RWPE2 (cell line): ENCODE measurements around the gene FNDC1.

ENCODE experiments used
- ATAC-seq: fragments of 200-7000 bp; cut with Tn5 transposase; 3 replicates; pipeline ENCODE4 v1.9.1; 2021; ENCODE audit warnings: low read depth
- DNase-seq: peaks from one replicate; pipeline ENCODE4 v3.0.0-alpha.2; 2020; ENCODE audit warnings: low spot score
- H3K27ac ChIP-seq: fragments of 450-650 bp; 2 replicates; pipeline ENCODE4 v1.5.1; 2017; ENCODE audit warnings: mild to moderate bottlenecking; ENCODE audit not compliant: poor library complexity, severe bottlenecking
- H3K27me3 ChIP-seq: fragments of 250-450 bp; sonication (Bioruptor Pico); 2 replicates; pipeline ENCODE4 v1.5.1; 2021; ENCODE audit warnings: mild to moderate bottlenecking, moderate library complexity; ENCODE audit not compliant: insufficient read depth, poor library complexity, severe bottlenecking
- H3K36me3 ChIP-seq: fragments of 250-450 bp; sonication (Bioruptor Pico); 2 replicates; pipeline ENCODE4 v1.5.1; 2020; ENCODE audit warnings: low read depth, mild to moderate bottlenecking, moderate library complexity
- H3K4me1 ChIP-seq: fragments of 250-450 bp; sonication (Bioruptor Pico); 2 replicates; pipeline ENCODE4 v1.5.1; 2021; ENCODE audit warnings: mild to moderate bottlenecking, moderate library complexity; ENCODE audit not compliant: insufficient read depth, poor library complexity, severe bottlenecking
- H3K4me3 ChIP-seq: fragments of 250-450 bp; sonication (Bioruptor Pico); 2 replicates; pipeline ENCODE4 v1.5.1; 2021; ENCODE audit warnings: mild to moderate bottlenecking, moderate library complexity; ENCODE audit not compliant: severe bottlenecking
- H3K9me3 ChIP-seq: fragments of 250-450 bp; sonication (Bioruptor Pico); 2 replicates; pipeline ENCODE4 v1.5.1; 2021; ENCODE audit warnings: mild to moderate bottlenecking, moderate library complexity; ENCODE audit not compliant: severe bottlenecking
- TF ChIP-seq, protein P1 (sequence below): fragments of 450-650 bp; IDR thresholded peaks from one replicate; pipeline ENCODE4 v1.5.1; 2017; ENCODE audit warnings: mild to moderate bottlenecking, moderate library complexity; ENCODE audit not compliant: poor library complexity, severe bottlenecking

FNDC1 gene

DNA sequence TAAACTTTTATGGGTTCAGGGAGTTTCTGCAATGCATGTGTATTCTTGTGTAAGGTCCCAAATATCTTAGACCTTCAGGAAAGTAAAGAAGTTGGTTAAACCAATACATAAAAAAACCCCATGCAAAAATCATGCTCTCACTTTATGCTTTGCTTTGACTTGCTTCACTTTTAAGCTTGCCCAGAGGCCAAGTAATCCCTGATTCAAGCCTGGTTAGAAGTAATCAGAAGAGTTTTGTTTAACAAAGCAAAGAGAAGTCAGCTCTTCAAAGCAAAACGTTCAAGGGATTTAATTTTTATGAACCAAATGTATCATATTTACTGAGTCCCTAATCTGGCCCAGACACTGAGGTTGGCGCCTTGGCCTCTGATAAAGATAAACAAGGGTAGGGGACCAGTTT, 26.7 kb upstream of the FNDC1 start:
- no peak for ATAC-seq
- Histone ChIP-seq H3K4me1 (no peaks in the 10 kb centered on the region), H3K27me3 (peaks cover 31% of the 10 kb centered on the region), H3K27ac (no peak overlapping the region), H3K4me3 (no peak overlapping the region), H3K36me3 (no peaks in the 10 kb centered on the region), H3K9me3 (no peaks in the 10 kb centered on the region)
- no peak for DNase-seq
- TF ChIP-seq, protein P1, sequence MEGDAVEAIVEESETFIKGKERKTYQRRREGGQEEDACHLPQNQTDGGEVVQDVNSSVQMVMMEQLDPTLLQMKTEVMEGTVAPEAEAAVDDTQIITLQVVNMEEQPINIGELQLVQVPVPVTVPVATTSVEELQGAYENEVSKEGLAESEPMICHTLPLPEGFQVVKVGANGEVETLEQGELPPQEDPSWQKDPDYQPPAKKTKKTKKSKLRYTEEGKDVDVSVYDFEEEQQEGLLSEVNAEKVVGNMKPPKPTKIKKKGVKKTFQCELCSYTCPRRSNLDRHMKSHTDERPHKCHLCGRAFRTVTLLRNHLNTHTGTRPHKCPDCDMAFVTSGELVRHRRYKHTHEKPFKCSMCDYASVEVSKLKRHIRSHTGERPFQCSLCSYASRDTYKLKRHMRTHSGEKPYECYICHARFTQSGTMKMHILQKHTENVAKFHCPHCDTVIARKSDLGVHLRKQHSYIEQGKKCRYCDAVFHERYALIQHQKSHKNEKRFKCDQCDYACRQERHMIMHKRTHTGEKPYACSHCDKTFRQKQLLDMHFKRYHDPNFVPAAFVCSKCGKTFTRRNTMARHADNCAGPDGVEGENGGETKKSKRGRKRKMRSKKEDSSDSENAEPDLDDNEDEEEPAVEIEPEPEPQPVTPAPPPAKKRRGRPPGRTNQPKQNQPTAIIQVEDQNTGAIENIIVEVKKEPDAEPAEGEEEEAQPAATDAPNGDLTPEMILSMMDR: no peak

DNA sequence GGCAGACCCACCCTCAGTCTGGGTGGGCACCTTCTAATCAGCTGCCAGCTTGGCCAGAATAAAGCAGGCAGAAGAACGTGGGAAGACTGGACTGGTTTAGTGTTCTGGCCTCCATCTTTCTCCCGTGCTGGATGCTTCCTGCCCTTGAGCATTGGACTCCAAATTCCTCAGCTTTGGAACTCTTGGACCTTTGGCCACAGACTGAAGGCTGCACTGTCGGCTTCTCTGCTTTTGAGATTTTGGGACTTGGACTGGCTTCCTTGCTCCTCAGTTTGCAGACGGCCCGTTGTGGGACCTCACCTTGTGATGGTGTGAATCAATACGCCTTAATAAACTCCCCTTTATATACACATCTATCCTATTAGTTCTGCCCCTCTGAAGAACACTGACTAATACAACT, 20.6 kb upstream of the FNDC1 start:
- DNase-seq: no peak
- no peak for ATAC-seq

DNA sequence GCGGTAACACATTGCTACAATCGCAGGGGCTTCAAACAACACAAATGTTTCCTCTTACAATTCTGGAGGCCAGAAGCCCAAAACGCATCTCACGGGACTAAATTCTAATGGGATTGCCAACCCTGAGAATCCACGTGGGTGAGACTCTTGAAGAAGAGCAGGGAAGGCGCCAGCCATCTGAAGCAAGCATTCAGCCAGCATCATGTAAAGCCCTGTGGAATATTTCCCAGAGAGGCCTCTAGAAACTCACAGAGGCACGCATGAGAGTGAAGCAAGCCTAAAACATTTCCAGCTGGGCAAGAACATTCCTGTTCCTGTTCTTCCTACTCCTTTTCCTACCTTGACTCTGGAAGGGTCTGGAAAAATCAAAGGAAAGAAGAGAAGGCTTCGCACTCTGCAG, 19.6 kb upstream of the FNDC1 start:
- Histone ChIP-seq H3K36me3 (no peaks in the 10 kb centered on the region), H3K4me1 (no peaks in the 10 kb centered on the region), H3K4me3 (no peak overlapping the region), H3K9me3 (no peaks in the 10 kb centered on the region), H3K27ac (no peak overlapping the region), H3K27me3 (peaks cover 15% of the 10 kb centered on the region)
- TF ChIP-seq, protein P1: no peak
- ATAC-seq (no peak), DNase-seq (no peak)

More for the DNA sequence above, 20.6 kb upstream of the FNDC1 start:
- H3K27ac ChIP-seq: no peak overlapping the region
- TF ChIP-seq, protein P1: no peak
- no peaks in the 10 kb centered on the region for H3K9me3 ChIP-seq
- no peaks in the 10 kb centered on the region for H3K4me1 ChIP-seq
- peaks cover 15% of the 10 kb centered on the region for H3K27me3 ChIP-seq
- H3K4me3 ChIP-seq: no peak overlapping the region
- no peaks in the 10 kb centered on the region for H3K36me3 ChIP-seq

DNA sequence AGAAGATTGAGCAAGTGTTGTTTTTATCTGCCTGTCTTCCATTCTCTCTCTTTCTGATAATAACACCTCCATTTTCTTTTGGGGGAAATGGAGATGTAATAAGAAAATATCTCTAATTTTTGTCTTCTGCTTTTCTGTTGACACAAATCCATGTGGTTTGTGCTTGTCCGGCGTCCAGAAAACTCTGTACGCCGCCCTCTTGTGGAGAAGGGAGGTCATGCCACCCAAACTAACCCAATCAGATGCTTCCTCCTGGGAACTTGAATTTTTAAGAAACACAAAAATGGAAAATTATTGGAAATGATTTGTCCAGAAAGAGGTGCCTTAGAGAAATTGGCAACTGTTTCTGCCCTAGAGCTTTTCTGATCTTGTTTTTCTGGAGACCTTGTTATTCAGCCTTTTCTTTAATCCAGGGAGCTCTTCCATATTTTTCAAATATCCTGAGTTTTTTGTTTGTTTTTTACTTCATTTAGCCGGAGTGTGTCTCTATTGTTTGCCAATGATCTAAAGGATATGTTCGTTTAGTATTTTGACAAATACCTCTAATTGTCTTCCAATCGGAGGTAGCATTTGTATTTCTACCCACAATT, 17.8 kb upstream of the FNDC1 start:
- no peak for DNase-seq
- Histone ChIP-seq H3K27ac (no peak overlapping the region), H3K4me3 (no peak overlapping the region), H3K4me1 (no peaks in the 10 kb centered on the region), H3K36me3 (no peaks in the 10 kb centered on the region), H3K27me3 (peaks cover 5% of the 10 kb centered on the region), H3K9me3 (peaks cover 2% of the 10 kb centered on the region)
- TF ChIP-seq, protein P1: peak; percentile 87
- no peak for ATAC-seq

DNA sequence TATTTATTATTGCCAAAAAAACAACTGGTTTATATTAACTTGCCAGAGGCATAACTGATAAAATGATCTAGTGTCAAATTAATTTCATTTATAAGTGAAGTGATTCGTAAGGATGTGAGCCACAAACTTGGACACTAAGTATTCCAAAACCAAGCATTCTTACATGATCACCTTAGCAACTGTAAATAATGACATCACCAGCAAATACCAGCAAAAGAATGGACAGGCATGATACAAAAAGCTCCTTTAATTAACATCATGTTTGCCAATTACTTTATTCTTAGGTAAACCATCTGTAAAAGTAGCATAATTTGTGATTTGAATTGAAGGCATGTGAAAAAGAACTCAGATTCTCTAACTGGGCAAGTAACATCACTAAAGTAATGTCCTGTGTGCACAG, 17.2 kb upstream of the FNDC1 start:
- ATAC-seq (no peak), DNase-seq (no peak)
- no peak overlapping the region for H3K4me3 ChIP-seq
- no peaks in the 10 kb centered on the region for H3K4me1 ChIP-seq
- H3K36me3 ChIP-seq: no peaks in the 10 kb centered on the region
- peaks cover 2% of the 10 kb centered on the region for H3K9me3 ChIP-seq
- H3K27me3 ChIP-seq: no peaks in the 10 kb centered on the region
- TF ChIP-seq, protein P1: no peak
- H3K27ac ChIP-seq: no peak overlapping the region
